ENCODE results near the gene NPY5R.

Gene NPY5R

DNA sequence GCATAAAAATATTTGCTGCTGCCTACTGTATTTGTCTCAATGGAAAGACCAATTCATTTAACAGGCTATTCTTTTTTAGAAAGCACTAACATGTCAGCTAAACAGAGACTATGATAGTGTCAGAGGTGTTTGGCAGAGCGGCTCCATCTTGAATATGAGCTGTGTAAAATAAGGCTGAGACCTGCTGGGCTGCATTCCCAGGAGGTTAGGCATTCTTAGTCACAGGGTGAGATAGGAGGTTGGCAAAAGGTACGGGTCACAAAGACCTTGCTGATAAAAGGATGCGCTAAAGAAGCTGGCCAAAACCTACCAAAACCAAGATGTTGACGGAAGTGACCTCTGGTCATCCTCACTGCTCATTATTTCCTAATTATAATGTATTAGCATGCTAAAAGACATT, 41.8 kb downstream of the NPY5R start:
- Histone ChIP-seq H4K20me1 (ENCODE audit: insufficient read depth, low read length, poor library complexity, severe bottlenecking) (no peaks in the 10 kb centered on the region), H3K9ac (ENCODE audit: low read depth, low read length, poor library complexity, severe bottlenecking) (no peak overlapping the region), H3K79me2 (ENCODE audit: insufficient read depth, low read length) (no peaks in the 10 kb centered on the region), H3K9me2 (replicated peaks; ENCODE audit: low read depth, low read length) (no peaks in the 10 kb centered on the region), H2AFZ (ENCODE audit: low read length) (no peak overlapping the region), H3K27me3 (ENCODE audit: insufficient read depth, low read length, poor library complexity, severe bottlenecking) (no peaks in the 10 kb centered on the region), H3K4me2 (ENCODE audit: low read depth, low read length, poor library complexity, severe bottlenecking) (no peak overlapping the region), H3K4me1 (ENCODE audit: insufficient read depth, low read length, poor library complexity, severe bottlenecking) (no peaks in the 10 kb centered on the region), H3K4me3 (ENCODE audit: low read length, poor library complexity, severe bottlenecking) (no peak overlapping the region), H3K9me3 (ENCODE audit: insufficient read depth, low read depth, low read length) (no peaks in the 10 kb centered on the region), H3K36me3 (ENCODE audit: insufficient read depth, low read length) (no peaks in the 10 kb centered on the region), H3F3A (ENCODE audit: low read depth) (no peaks in the 10 kb centered on the region)
- TF ChIP-seq, protein P1, sequence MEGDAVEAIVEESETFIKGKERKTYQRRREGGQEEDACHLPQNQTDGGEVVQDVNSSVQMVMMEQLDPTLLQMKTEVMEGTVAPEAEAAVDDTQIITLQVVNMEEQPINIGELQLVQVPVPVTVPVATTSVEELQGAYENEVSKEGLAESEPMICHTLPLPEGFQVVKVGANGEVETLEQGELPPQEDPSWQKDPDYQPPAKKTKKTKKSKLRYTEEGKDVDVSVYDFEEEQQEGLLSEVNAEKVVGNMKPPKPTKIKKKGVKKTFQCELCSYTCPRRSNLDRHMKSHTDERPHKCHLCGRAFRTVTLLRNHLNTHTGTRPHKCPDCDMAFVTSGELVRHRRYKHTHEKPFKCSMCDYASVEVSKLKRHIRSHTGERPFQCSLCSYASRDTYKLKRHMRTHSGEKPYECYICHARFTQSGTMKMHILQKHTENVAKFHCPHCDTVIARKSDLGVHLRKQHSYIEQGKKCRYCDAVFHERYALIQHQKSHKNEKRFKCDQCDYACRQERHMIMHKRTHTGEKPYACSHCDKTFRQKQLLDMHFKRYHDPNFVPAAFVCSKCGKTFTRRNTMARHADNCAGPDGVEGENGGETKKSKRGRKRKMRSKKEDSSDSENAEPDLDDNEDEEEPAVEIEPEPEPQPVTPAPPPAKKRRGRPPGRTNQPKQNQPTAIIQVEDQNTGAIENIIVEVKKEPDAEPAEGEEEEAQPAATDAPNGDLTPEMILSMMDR (conservative IDR thresholded peaks at IDR 0.05; ENCODE audit: low read length): no peak
- no peak for TF ChIP-seq EZH2phosphoT487 (IDR thresholded peaks at IDR 0.05; ENCODE audit: borderline replicate concordance)

DNA sequence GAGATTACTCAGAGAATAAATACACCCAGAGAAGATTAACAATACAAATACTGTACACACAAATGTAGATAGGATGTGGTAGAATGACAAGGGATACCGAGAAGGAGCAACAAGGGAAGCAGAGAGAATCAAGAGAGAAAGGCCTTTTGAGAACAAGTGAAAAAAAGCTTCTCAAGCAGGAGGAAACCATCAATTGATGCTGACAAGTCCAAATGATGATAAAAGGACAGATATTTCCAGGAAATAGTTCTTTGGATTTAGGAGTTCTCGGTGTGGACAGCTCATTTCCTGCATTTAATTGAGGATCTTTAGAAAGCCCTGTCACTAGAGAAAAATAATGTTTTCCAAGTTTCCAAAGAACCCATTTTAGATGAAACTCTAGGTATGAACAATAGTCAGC, 48.1 kb downstream of the NPY5R start:
- TF ChIP-seq EZH2phosphoT487 (IDR thresholded peaks at IDR 0.05; ENCODE audit: borderline replicate concordance): no peak
- TF ChIP-seq, protein P1 (conservative IDR thresholded peaks at IDR 0.05; ENCODE audit: low read length): no peak
- Histone ChIP-seq H3K9me2 (replicated peaks; ENCODE audit: low read depth, low read length) (no peaks in the 10 kb centered on the region), H3K9me3 (ENCODE audit: insufficient read depth, low read depth, low read length) (no peaks in the 10 kb centered on the region), H4K20me1 (ENCODE audit: insufficient read depth, low read length, poor library complexity, severe bottlenecking) (no peaks in the 10 kb centered on the region), H3K4me2 (ENCODE audit: low read depth, low read length, poor library complexity, severe bottlenecking) (no peak overlapping the region), H3K36me3 (ENCODE audit: insufficient read depth, low read length) (no peaks in the 10 kb centered on the region), H2AFZ (ENCODE audit: low read length) (no peak overlapping the region), H3K4me1 (ENCODE audit: insufficient read depth, low read length, poor library complexity, severe bottlenecking) (peaks cover 6% of the 10 kb centered on the region), H3K4me3 (ENCODE audit: low read length, poor library complexity, severe bottlenecking) (no peak overlapping the region), H3K27me3 (ENCODE audit: insufficient read depth, low read length, poor library complexity, severe bottlenecking) (no peaks in the 10 kb centered on the region), H3K79me2 (ENCODE audit: insufficient read depth, low read length) (no peaks in the 10 kb centered on the region), H3K9ac (ENCODE audit: low read depth, low read length, poor library complexity, severe bottlenecking) (no peak overlapping the region), H3F3A (ENCODE audit: low read depth) (no peaks in the 10 kb centered on the region)

DNA sequence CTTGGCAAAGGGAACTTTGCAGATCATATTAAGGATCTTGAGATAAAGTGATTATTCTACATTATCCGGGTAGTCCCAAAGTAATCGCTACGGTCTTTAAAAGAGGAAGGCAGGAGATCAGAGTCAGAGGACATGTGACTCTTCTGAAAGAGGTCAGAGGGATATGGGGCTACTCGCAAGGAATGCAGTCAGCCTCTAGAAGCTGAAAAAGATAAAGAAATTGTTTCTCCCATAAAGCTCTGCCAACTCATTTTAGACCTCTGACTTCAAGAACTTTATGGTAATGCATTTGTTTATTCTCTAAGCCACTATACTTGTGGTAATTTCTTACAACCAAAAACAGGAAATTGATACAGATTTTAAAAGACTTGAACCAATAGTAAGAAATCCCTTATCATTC, 48.6 kb downstream of the NPY5R start:
- no peaks in the 10 kb centered on the region for H3K9me2 ChIP-seq (replicated peaks; ENCODE audit: low read depth, low read length)
- H3K4me3 ChIP-seq (ENCODE audit: low read length, poor library complexity, severe bottlenecking): no peak overlapping the region
- peaks cover 6% of the 10 kb centered on the region for H3K4me1 ChIP-seq (ENCODE audit: insufficient read depth, low read length, poor library complexity, severe bottlenecking)
- H3K4me2 ChIP-seq (ENCODE audit: low read depth, low read length, poor library complexity, severe bottlenecking): no peak overlapping the region
- H4K20me1 ChIP-seq (ENCODE audit: insufficient read depth, low read length, poor library complexity, severe bottlenecking): no peaks in the 10 kb centered on the region
- TF ChIP-seq, protein P1 (conservative IDR thresholded peaks at IDR 0.05; ENCODE audit: low read length): no peak
- TF ChIP-seq EZH2phosphoT487 (IDR thresholded peaks at IDR 0.05; ENCODE audit: borderline replicate concordance): no peak
- H3K9ac ChIP-seq (ENCODE audit: low read depth, low read length, poor library complexity, severe bottlenecking): no peak overlapping the region
- H2AFZ ChIP-seq (ENCODE audit: low read length): no peak overlapping the region
- H3K36me3 ChIP-seq (ENCODE audit: insufficient read depth, low read length): no peaks in the 10 kb centered on the region
- H3K27me3 ChIP-seq (ENCODE audit: insufficient read depth, low read length, poor library complexity, severe bottlenecking): no peaks in the 10 kb centered on the region
- H3K9me3 ChIP-seq (ENCODE audit: insufficient read depth, low read depth, low read length): no peaks in the 10 kb centered on the region
- no peaks in the 10 kb centered on the region for H3F3A ChIP-seq (ENCODE audit: low read depth)
- H3K79me2 ChIP-seq (ENCODE audit: insufficient read depth, low read length): no peaks in the 10 kb centered on the region
